Measurements from ENCODE around the gene SAAL1. TPM values are rescaled to one million over a fixed set of nuclear protein-coding genes. Genes with fewer than 3 reads are reported as not detected.
"Not testable (repeated sequence)": the region's sequence is repeated elsewhere in the genome, so short reads cannot be mapped to it uniquely, and the experiment has no call there.

SAAL1 gene
- 33.7 and 36.2 TPM in 2 replicates for total RNA-seq

DNA sequence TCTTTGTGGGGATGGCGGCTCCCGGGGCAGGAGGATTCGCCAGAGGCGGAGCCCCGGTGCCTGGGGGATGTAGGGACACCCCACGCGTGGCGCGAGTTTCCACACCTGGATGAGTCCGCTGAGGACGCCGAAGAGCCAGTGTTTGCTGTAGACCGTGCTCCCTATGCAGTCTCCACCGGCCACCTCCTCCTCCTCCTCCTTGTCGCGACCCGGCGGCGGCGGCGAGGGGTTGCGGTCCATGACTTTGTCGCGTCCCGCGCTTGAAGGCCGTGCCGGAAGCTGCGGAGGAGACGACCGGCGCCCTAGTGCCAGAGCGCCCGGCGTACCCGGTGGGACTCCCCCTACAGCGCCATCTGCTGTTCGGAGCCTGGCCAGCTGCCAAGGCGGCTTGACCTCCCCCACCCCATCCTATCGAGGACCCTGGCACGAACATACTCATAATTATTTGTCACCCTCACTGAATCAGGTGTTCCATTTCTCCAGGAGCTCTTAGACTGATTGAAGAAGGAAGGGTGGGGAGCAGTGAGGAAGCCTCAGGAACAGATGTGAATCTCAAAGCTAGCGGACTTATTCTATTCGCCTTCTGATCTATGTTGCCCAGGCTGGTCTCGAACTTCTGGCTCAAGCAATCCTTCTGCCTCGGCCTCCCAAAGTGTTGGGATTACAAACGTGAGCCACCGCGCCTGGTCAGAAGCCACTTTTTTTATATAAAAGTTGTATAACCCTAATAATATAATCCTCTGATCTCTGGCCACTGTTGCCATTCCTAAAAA, at the start of gene SAAL1:
TSS of gene SAAL1 (minus strand) at position 281 of the 773 bp plus-strand sequence. CDS start at position 240, 41 bp downstream.
- intact Hi-C loops (cut with micrococcal nuclease) = loop anchor here (1.0 to 10.0 kb wide), 8 partner anchors 9 to 528 kb away; partner anchors contain the start of genes GTF2H1, HPS5, KCNC1 and SERGEF

- intact Hi-C loops (cut with micrococcal nuclease) = no loop called here
These were observed 45.7 kb upstream of the SAAL1 start for GRCh38 chr11:18151581-18151980.

- intact Hi-C loops (cut with micrococcal nuclease) = no loop called here
These were observed 40.0 kb upstream of the SAAL1 start for GRCh38 chr11:18145837-18146236.

DNA sequence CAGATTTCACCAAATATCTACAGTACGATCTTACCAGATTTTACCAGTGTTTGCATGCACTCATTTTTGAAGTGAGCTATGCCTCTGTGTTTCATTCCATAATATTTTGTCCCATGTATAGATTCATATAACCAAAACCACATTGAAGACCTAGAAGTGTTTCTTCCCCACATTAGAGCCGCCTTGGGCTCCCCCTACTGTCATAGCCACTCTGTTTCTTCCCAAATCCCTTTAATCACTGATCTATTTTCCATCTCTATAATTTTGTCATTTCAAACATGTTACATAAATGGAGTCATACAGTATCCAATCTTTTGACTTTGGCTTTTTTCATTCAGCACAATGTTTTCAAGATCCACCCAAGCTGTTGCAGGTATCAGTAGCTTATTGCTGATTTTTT, 39.1 kb upstream of the SAAL1 start:
- intact Hi-C loops (cut with micrococcal nuclease) = no loop called here

DNA sequence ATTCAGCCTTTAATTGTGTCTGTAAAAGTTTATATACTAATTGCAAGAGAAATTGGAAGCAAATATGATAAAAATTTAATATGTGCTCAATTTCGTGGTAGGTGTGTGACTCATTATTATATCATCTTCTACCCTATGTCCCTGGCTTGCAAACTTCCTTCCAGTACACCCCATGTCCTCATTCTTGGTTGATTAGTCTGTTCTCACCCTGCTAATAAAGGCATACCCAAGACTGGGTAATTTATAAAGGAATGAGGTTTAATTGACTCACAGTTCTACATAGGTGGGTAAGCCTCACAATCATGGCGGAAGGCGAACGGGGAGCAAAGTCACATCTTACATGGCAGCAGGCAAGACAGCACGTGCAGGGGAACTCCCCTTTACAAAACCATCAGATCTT, 38.4 kb upstream of the SAAL1 start:
- intact Hi-C loops (cut with micrococcal nuclease) = no loop called here

DNA sequence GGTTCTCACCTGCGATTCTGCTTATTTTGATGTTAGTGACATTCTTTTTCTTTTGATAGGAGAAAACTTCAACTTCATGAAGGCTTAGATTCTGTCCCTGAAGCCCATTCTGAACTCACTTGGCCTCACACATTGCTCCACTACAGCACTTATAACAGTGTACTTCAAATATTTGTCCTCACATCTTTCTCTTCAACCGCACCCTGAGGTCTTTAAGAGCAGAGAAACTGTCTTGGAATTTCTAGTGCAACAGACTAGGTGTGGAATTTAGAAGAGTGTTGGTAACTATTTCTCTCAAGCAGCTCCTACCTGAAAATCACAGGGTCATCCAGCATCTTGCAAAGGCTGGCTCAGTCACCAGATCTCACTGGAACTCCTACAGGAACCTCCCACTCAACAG, 34.3 kb upstream of the SAAL1 start:
- intact Hi-C loops (cut with micrococcal nuclease) = no loop called here

GRCh38 chr11:18137186-18137800, 31.4 kb upstream of the SAAL1 start:
- intact Hi-C loops (cut with micrococcal nuclease) = no loop called here

GRCh38 chr11:18135308-18135707, 29.4 kb upstream of the SAAL1 start:
- intact Hi-C loops (cut with micrococcal nuclease) = no loop called here

GRCh38 chr11:18132341-18132740, 26.5 kb upstream of the SAAL1 start, which contains the start of gene MRGPRX3:
Gene MRGPRX3, plus strand, starts transcription at chr11:18132571. Its CDS starts 4,632 bp downstream, at chr11:18137203.
- intact Hi-C loops (cut with micrococcal nuclease) = no loop called here

GRCh38 chr11:18131115-18131514, 25.2 kb upstream of the SAAL1 start:
- intact Hi-C loops (cut with micrococcal nuclease) = not testable (repeated sequence)

GRCh38 chr11:18121331-18121828, 15.5 kb upstream of the SAAL1 start:
- intact Hi-C loops (cut with micrococcal nuclease) = not testable (repeated sequence)

DNA sequence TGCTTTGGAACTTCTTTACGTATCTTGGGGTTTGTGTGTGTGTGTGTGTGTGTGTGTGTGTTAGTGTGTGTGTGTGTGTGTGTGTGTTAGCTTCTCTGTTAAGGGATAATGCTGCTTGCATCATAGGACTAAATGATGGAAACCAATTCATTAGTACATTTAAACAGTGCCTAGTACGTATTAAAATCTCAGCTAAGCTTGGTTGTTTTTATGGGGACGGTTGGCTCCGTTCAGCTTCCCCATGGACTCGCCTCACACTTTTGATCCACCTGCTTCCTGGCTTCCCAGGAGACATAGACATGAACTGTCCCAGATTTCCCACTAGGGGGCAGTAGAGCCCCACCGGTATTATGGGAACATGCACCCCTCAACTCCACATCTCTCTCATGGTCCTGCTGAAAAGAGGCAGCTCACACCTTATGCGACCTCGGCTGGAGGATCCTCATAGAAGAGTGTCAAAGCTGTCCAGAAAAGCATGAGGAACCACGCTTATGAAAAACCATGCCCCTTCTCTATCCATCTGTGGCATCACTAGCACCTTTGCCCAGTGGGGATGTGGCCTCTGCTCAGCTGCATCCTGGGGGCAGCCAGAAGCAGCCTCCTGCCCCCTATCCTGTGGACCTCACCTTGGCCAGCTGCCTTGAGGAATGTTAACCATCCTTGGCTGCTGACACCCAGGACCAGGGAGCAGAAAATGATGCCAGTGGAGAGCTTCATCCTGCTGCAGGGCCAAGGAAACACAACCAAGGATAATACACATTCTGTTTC, 9.7 kb upstream of the SAAL1 start:
- intact Hi-C loops (cut with micrococcal nuclease) = loop anchor here (1.0 to 5.0 kb wide), 4 partner anchors 9 to 647 kb away; partner anchors contain the start of gene SAAL1

GRCh38 chr11:18111005-18111404, 5.1 kb upstream of the SAAL1 start:
- intact Hi-C loops (cut with micrococcal nuclease) = no loop called here

DNA sequence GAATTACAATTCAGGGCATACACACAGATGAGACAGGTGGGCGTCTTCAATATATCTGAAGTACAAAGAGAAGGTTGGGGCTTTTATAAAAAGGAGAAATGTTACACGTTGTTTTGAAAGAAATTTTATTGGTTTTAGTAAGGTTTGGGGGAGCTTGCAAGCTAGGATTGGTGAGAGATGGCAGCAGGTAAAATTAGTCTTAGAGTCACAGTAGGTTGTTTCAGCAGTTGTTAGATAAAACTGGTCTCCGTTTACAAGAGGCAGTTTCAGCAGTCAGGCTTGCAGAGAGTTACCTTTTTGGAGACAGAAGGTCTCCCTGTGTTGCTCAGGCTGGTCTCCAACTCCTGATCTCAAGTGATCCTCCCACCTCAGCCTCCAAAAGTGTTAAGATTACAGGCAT, 2.4 kb upstream of the SAAL1 start:
- intact Hi-C loops (cut with micrococcal nuclease) = loop anchor here (5.0 to 10.0 kb wide), 2 partner anchors 289 to 373 kb away; partner anchors contain the start of gene KCNC1

DNA sequence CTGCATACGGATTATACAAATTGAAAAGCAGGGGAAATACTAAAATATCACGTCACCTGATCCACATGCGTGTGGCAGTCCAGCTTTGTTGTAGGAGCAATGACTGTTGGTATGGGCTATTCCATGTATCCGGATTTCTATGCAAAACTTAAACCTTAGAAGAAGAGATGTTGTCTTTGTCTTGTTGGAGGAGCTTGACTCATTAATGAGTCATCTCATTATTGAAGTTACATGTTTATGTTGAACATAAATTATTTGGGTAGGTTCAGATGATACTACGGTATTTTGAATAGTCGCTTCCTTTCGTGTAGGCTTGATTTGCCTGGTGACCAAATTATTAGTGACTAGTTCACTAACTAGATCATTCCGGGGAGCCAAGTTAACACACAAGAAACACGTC, 806 bp upstream of the SAAL1 start:
- intact Hi-C loops (cut with micrococcal nuclease) = loop anchor here (1.0 to 10.0 kb wide), 8 partner anchors 9 to 528 kb away; partner anchors contain the start of genes GTF2H1, HPS5, KCNC1 and SERGEF

DNA sequence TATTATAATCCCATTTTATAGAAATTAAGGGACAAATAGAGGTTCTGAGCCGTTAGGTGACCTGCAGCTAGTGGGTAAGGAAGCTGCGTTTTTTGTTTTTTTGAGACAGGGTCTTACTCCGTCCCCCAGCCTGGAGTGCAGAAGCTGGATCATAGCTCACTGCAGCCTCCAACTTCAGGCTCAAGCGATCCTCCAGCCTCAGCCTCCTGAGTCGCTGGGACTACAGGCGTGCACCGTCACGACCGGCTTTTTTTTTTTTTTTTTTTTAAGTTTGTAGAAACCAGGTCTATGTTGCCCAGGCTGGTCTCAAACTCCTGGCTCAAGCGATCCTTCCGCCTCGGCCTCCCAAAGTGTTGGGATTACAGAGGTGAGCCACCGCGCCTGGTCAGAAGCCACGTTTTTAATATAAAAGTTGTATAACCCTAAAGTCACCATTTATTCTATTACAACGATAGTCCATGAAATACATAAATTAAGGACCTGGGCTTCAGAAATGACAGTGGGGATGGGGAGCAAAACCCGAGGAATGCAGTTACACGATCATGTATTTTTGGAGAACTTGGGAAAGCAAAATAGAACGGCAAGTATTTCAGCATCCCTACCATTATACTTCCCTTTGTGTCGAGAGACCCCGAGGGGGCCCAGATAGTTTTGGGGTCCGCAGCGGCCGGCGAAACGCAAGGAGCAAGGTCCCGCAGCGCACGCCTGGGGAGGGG, 638 bp downstream of the SAAL1 start:
- intact Hi-C loops (cut with micrococcal nuclease) = loop anchor here (5.0 to 10.0 kb wide), 2 partner anchors 292 to 370 kb away; partner anchors contain the start of gene KCNC1

DNA sequence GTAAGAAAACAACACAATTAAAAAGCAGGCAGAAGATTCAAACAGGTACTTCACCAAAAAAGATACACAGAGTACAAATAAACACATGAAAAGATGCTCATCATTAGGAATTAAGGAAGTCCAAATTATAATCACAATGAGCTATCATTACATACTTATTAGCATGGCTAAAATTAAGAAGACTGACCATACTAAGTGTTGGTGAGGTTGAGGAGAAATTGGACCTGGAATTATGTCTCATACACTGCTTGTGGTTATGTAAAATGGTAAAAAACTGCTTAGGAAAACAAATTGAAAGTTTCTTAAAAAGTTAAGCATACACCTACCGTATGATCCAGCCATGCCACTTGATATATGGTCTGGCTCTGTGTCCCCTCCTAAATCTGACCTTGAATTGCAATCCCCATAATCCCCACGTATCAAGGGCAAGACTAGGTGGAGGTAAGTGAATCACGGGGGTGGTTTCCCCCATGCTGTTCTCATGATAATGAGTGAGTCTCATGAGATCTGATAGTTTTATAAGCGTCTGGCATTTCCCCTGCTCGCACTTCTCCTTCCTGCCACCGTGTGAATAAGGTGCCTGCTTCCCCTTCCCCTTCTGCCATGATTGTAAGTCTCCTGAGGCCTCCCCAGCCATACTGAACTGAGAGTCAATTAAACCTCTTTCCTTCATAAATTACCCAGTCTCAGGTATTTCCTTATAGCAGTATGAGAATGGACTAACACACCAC, 4.8 kb downstream of the SAAL1 start:
- intact Hi-C loops (cut with micrococcal nuclease) = loop anchor here (10.0 kb wide), 1 partner anchor 366 kb away; the partner anchor contains the start of gene KCNC1

- intact Hi-C loops (cut with micrococcal nuclease) = no loop called here
These were observed 11.9 kb downstream of the SAAL1 start for GRCh38 chr11:18093959-18094358.

- intact Hi-C loops (cut with micrococcal nuclease) = no loop called here
These were observed 14.2 kb downstream of the SAAL1 start for GRCh38 chr11:18091731-18092130.

DNA sequence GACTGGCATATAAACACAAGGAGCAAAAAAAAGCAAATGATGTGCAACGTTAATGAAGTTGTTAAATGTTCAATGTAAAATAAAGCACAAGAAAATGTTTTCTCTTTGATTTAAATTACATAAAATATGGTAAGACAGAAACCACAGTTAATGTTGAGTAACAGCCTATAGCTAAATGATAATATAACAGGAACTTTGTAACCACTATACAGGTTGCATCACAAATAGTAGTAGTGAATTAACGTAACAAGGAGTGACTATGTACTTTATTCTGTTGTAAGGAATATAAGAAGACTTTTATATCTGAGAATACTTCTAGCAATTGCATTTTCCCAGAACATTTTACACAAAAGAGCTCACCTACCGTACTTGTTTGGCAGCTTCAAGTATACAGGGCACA, 16.9 kb downstream of the SAAL1 start:
- intact Hi-C loops (cut with micrococcal nuclease) = no loop called here
